HG03460 (cell line): ENCODE measurements around the gene ZNF75A.
"Not testable (repeated sequence)": the region's sequence is repeated elsewhere in the genome, so short reads cannot be mapped to it uniquely, and the experiment has no call there.

Experiments
- ATAC-seq: cut with Tn5 transposase; IDR thresholded peaks from one replicate; pipeline ENCODE4 v1.9.1; 2021; ENCODE audit not compliant: unreplicated experiment

Gene ZNF75A

DNA sequence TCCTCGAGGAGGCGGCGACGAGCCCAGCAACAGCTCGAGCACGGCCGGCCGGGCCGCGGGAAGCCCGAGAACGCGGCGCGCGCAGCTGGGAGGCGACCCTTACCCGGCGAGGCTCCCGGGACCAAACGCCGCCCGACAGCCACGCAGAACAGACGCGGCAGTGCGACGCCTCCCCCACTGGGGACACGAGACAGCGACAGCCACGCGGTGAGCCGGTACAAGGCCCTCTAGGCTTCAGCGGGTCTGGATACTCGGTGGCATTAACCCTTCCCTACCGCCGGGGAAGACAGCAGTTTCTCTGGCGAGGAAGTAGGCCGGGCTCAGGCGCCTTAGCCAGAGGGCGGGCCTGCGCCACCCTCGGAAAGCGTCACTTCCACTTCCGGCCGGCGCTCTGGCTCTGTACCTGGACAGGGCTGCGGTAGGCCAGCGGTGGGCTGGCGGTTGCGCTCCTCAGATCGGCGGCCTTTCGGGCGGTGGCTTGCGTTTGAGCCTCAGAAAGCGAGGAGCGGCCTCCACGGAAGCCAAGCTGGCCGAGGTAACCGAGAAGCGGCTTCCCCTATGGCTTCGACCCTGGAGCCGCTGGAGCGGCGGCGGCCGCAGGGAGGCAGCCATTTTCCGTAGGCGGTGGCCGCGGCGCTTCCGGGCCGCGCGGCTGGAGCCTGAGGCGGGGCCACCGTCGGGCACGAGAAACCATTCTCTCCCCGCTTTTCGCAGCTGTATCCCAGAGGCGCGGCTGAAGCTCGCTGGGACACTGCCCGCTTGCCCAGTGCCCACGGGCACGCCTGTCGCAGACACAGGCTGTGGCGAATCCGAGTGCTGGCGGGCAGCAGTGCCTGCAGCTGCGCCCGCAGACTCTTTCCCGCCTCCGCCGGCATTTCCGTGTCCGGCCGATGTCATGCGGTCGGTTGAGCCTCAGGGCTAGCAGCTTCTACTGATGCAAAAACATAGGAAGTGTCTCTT lies at the start of gene ZNF75A, which contains the start of gene TIGD7:
ZNF75A (plus strand) TSS at position 389 of the 960 bp plus-strand sequence. CDS start 2,932 bp downstream, outside the sequence.
TIGD7 (minus strand) TSS at position 322 of the 960 bp plus-strand sequence. CDS start 4,816 bp downstream, outside the sequence.
- ATAC-seq: peak; percentile 90

DNA sequence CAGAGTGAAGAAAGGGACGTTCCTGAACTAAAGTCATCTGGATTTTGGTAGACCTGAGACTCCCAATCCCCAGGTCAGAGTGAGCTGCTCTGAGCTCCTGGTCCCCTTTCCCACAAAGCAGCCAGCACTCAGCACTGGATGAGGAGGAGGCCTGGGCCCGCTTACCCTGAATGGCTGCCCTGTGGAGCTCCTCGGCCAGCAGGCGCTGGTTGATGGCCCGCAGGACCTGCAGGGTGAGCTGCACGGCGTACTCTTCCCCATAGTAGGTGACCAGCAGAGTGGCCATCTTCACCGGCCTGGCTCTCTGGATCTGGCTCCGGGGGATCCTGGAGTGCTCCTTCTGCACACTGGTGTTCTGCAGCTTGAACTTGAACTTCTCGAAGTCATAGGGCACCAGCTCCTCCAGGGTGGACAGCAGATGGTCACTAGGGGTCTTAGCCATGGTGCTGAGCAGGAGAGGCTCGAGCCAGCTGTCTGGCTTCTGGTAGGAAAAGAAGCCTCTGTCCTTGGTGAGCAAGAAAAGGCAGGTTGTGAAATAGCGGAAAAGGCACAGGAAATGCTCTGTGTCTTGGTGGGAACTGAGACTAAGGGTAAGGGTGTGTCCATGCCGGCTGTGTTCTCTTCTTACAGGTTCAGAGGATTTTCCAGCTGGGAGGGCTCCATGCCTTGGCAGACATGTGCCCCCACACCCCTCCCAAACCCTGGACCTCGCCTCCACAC lies 49.0 kb upstream of the ZNF75A start, which contains the start of gene MEFV:
MEFV (minus strand) TSS at position 488 of the 720 bp plus-strand sequence; CDS start at position 442, 46 bp downstream.
- no peak for ATAC-seq

DNA sequence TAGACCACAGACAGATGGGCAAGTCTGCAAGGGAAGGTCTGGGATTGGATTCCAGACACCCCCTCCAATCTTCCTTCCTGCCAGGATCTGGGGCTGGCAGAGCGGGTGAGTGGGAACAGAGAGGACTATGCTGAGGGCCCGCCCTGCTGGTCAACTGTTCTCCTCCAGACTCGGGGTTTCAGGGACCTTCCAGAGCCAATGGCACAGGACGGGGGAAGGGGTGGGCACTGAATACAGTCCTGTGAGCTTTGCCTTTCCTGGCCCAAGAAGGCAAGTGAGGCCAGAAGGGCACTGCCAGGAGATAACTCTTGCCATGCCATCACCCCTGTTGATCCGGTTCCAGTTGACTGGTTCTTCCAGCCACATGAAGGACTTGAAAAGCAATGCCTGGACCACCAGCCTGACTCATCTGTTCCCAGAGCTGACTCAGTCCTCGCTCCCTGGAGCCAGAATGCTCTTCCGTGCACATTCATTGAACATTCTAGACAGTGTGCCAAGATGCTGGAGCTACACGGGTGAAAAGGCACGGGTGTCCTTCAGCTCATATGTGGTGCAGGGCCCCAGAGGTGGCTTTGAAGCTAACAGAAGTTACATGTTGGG lies 48.3 kb upstream of the ZNF75A start:
- ATAC-seq: no peak

GRCh38 chr16:3259836-3260235 lies 45.5 kb upstream of the ZNF75A start:
- no peak for ATAC-seq

DNA sequence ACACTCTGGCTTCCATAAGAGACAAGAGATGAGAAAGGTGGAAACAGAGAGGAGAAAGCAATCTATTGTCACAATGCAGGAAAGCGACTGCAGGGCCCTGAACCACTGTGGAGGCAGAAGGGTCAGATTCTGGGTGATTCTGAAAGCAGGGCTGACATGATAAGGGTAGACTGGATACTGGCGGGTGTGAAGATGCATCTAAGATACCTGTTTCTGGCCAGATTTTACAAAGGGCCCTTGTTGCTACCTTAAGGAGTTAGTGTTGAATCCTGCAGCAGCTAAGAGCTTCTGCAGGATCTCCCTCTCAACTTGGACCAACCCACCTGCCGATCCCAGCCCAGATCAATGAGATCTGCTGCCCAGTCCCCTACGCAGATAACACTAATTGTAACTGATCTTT lies 42.8 kb upstream of the ZNF75A start:
- no peak for ATAC-seq

GRCh38 chr16:3264137-3265036 lies 40.9 kb upstream of the ZNF75A start:
- peak; percentile 87 for ATAC-seq

DNA sequence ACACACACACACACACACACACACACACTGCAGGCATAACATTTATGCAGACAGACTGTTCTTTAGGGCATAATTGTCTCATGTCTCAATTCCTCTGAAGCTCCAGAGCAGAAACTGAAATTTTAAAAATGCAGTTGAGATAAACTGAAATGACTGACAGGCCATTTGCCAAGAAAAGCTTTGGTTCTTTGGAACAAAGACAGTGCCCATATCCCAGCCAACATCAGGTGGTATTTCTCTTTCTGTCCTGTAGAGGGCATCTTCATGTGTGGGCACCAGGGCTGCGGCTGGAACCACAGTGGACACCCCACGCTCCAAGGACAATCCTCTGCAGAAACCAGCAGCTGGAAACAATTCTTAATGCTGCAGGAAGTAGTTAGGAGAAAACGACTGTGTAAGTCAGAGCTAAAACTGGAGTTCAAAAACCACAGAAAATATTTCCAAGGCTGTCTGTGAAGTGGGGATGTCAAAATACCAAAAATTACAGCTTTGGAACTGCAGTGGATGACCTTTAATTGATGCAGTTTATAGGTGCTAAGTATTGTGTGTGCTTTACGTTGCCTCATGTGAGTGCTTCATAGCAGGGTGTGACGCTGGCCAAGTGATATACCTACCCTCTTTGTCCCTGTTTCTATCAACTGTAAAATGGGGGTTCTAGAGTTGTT lies 38.3 kb upstream of the ZNF75A start:
- no peak for ATAC-seq

DNA sequence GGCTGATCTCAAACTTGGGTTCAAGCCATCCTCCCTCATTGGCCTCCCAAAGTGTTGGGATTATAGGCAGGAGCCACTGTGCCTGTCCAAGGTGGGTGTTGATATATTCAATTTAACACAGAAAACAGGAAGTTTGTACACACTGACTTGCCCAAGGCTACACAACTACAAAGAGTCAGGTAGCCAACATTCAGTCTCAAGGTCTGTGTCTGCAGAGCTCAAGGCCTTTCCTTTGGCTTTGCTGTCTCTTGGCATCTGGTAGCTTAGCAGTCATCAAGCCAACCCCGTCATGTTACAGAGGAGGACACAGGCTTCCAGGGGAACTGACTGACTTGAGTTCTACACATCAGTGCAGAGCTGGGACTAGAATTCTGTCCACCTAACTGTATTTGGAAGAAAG lies 37.0 kb upstream of the ZNF75A start:
- ATAC-seq: no peak

DNA sequence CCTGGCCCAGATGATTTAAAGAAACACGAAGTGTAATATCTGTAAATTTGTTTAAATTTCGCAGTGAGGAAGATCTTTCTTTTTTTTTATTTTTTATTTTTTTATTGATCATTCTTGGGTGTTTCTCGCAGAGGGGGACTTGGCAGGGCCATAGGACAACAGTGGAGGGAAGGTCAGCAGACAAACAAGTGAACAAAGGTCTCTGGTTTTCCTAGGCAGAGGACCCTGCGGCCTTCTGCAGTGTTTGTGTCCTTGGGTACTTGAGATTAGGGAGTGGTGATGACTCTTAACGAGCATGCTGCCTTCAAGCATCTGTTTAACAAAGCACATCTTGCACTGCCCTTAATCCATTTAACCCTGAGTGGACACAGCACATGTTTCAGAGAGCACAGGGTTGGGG lies 34.6 kb upstream of the ZNF75A start:
- ATAC-seq: not testable (repeated sequence)

GRCh38 chr16:3271281-3271680 lies 34.0 kb upstream of the ZNF75A start:
- ATAC-seq: not testable (repeated sequence)

- ATAC-seq: no peak
Measured at GRCh38 chr16:3274490-3274889, 30.8 kb upstream of the ZNF75A start.

DNA sequence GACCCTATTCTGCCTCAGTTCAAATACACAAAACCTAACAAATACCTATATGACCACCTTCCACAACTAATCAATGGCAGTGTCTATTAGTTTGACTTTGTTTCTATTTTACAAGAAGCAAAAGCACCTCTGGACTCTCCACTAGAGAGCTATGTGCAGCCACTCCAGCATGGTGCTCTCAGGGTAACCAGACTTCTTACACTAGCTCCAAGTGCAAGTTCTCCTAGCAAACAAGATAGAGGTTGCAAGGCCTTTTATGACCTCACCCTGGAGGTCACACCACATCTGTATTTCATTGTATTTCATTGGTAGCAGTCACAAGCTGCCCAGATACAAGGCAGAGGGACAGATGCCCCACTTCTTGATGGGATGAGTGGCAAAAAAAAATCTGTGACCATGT lies 30.4 kb upstream of the ZNF75A start:
- no peak for ATAC-seq

- no peak for ATAC-seq
Measured at GRCh38 chr16:3276679-3277078, 28.6 kb upstream of the ZNF75A start.

DNA sequence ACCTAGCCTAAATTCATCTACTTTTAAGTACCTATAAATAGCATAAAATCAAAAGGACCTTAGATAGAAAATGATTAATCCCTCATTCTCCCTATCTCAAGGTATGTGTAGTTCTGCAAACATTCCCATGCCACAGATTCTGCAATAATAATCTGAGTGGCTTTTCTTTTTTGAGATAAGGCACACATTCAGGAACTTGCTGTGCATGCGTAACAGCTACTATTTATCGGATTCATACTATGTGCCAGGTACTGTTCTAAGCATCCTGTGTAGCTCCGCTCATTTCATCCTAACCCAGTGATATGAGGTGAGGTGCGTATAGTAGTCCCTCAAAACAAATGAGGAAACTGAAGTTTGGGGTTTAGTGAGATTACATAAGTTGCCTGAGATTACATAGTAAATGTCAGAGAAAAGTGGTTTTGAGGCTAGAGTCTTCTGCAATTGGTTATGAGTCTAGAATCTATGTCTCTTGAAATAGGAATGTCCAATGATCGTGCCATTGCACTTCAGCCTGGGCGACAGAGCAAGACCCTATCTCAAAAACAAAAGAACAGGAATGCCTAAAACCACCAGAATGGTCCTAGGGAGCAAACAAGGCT lies 24.0 kb upstream of the ZNF75A start:
- ATAC-seq: no peak

DNA sequence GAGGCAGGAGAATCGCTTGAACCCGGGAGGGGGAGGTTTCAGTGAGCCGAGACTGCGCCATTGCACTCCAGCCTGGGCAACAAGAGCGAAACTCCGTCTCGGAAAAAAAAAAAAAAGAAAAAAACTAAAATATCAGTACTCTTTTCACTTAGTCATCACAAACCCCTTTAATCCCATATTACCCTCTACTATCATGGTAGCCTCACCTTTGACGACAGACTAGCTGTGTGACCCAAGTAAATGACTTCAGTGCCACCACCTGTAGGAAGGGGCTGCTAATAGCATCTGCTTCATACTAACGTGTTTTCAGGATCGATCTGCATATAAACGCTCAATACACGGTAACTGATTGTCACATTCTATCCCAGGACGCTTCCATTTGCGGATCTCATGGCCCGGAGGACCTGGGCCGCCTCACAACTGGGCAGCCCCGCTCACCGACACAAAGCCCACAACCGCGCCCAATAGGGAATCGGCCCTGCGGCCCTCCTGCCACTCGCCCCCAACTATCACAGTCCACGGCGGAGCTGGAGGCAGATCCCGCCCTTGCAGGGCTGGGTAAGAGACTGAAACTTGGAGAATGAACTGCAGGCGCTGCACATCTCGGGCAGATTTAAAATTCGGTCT lies 23.1 kb upstream of the ZNF75A start:
- peak; percentile 22 for ATAC-seq

GRCh38 chr16:3282730-3283542 lies 22.4 kb upstream of the ZNF75A start, which contains the start of gene ZNF263:
TSS of gene ZNF263 (plus strand) at chr16:3283491. CDS start at chr16:3283819, 328 bp downstream.
- peak; percentile 83 for ATAC-seq

DNA sequence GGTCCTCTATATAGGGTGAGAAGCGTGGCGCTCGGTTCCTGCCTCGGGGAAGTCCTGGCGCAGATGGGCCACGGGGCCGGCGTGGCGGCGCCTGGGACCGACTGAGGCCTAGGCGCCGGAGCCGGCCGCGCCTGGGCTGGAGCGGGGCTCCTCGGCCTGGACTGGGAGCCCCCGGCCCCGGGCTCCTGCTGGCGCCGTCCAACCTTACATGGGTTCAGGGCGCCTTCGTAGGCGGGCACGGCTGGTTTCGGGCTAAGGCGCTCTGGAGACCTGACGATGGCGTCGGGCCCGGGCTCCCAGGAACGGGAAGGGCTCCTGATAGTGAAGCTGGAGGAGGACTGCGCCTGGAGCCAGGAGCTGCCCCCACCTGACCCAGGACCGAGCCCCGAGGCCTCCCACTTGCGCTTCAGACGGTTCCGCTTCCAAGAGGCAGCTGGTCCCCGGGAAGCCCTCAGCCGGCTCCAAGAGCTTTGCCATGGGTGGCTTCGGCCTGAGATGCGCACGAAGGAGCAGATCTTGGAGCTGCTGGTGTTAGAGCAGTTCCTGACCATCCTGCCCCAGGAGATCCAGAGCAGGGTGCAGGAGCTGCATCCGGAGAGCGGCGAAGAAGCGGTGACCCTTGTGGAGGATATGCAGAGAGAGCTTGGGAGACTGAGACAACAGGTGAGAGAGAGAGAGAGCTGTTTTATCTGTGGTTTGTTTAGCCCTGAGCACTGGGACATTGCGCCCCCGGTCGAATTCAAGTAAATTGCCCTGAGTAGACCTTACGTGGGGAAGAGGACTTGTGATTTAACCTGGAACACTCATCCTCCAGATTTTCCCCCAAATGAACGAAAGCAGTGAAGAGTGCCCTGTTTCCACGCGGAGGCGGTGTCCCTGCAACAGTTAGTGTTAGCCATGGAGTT lies 21.5 kb upstream of the ZNF75A start:
- peak; percentile 18 for ATAC-seq
